WTC11 (cell line): ENCODE measurements around the gene EIF6.

Experiments
- ESRRA ChIP-seq: sonication (generic); formaldehyde crosslinking; IDR thresholded peaks from 2 replicates; pipeline ENCODE4 v1.8.1; 2022; ENCODE audit warnings: mild to moderate bottlenecking, missing genetic modification reagents, borderline replicate concordance
- ETV6 ChIP-seq: sonication (generic); formaldehyde crosslinking; IDR thresholded peaks from 2 replicates; pipeline ENCODE4 v1.8.1; 2022; ENCODE audit warnings: mild to moderate bottlenecking, missing genetic modification reagents
- GTF2I ChIP-seq: fragments of 250-450 bp; sonication (Bioruptor Pico); conservative IDR thresholded peaks from 2 replicates; pipeline ENCODE4 v1.4.0; 2021; ENCODE audit warnings: mild to moderate bottlenecking
- RELA ChIP-seq: sonication (generic); formaldehyde crosslinking; IDR thresholded peaks from 2 replicates; pipeline ENCODE4 v1.8.1; 2022; ENCODE audit warnings: missing genetic modification reagents, mild to moderate bottlenecking, borderline replicate concordance
- ZNF263 ChIP-seq: sonication (generic); formaldehyde crosslinking; IDR thresholded peaks from 2 replicates; pipeline ENCODE4 v1.8.1; 2022; ENCODE audit warnings: low read depth, mild to moderate bottlenecking, moderate library complexity, missing genetic modification reagents
- ZNF317 ChIP-seq: sonication (generic); formaldehyde crosslinking; IDR thresholded peaks from 2 replicates; pipeline ENCODE4 v1.8.1; 2023; ENCODE audit warnings: low read depth, mild to moderate bottlenecking, moderate library complexity, missing genetic modification reagents, borderline replicate concordance
- TF ChIP-seq, protein P1 (sequence below): fragments of 200-600 bp; IDR thresholded peaks from 2 replicates; pipeline ENCODE4 v1.8.0; 2022; ENCODE audit warnings: antibody characterized with exemption
- TF ChIP-seq, protein P2 (sequence below): sonication (generic); formaldehyde crosslinking; conservative IDR thresholded peaks from 2 replicates; pipeline ENCODE4 v1.8.1; 2023; ENCODE audit warnings: mild to moderate bottlenecking, low read depth, missing genetic modification reagents, moderate library complexity
- TF ChIP-seq, protein P3 (sequence below): sonication (generic); formaldehyde crosslinking; IDR thresholded peaks from 2 replicates; pipeline ENCODE4 v1.8.0; 2022; ENCODE audit warnings: mild to moderate bottlenecking, missing genetic modification reagents
- TF ChIP-seq, protein P4 (sequence below): fragments of 250-450 bp; sonication (Bioruptor Pico); IDR thresholded peaks from 2 replicates; pipeline ENCODE4 v1.9.0; 2021; ENCODE audit warnings: mild to moderate bottlenecking

DNA sequence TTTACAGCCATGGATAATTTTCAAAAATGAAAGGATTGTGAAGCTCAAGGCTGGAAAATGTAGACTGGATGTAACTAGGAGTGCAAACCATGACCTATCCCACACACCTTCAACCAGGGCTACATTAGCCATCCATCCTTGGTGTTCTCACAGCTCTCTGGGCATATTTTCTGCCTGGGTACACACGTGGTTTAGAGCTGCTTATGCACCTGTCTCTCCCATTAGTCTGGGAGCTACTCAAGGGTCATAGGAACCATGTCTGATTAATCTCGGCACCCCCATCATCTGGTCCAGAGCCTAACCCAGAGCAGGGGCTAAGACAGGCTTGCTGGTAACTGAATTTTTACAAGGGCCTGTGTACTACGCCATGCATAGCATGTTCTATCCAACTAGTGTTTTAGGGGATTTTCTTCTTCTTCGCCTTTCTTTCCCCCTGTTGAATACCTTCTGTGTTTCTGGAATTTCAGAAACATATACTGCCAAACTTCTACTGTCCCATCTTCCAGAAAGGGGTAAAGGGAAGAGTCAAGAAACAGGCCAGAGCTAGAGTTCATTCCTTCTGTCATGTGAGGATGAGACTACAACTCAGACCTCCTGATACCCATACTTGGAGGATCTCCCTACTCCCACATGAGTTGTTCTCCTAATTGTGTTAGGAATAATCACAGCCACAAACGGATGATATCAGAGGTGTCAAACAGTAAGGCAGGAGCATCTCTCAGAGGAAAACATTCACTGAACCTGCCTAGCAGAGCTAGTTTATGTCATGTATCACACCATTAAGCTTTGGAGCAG, 33.0 kb upstream of the EIF6 start:
- TF ChIP-seq, protein P1, sequence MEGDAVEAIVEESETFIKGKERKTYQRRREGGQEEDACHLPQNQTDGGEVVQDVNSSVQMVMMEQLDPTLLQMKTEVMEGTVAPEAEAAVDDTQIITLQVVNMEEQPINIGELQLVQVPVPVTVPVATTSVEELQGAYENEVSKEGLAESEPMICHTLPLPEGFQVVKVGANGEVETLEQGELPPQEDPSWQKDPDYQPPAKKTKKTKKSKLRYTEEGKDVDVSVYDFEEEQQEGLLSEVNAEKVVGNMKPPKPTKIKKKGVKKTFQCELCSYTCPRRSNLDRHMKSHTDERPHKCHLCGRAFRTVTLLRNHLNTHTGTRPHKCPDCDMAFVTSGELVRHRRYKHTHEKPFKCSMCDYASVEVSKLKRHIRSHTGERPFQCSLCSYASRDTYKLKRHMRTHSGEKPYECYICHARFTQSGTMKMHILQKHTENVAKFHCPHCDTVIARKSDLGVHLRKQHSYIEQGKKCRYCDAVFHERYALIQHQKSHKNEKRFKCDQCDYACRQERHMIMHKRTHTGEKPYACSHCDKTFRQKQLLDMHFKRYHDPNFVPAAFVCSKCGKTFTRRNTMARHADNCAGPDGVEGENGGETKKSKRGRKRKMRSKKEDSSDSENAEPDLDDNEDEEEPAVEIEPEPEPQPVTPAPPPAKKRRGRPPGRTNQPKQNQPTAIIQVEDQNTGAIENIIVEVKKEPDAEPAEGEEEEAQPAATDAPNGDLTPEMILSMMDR, result no peak
- TF ChIP-seq, protein P2, sequence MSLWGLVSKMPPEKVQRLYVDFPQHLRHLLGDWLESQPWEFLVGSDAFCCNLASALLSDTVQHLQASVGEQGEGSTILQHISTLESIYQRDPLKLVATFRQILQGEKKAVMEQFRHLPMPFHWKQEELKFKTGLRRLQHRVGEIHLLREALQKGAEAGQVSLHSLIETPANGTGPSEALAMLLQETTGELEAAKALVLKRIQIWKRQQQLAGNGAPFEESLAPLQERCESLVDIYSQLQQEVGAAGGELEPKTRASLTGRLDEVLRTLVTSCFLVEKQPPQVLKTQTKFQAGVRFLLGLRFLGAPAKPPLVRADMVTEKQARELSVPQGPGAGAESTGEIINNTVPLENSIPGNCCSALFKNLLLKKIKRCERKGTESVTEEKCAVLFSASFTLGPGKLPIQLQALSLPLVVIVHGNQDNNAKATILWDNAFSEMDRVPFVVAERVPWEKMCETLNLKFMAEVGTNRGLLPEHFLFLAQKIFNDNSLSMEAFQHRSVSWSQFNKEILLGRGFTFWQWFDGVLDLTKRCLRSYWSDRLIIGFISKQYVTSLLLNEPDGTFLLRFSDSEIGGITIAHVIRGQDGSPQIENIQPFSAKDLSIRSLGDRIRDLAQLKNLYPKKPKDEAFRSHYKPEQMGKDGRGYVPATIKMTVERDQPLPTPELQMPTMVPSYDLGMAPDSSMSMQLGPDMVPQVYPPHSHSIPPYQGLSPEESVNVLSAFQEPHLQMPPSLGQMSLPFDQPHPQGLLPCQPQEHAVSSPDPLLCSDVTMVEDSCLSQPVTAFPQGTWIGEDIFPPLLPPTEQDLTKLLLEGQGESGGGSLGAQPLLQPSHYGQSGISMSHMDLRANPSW (CRISPR knock-in tag), result no peak
- TF ChIP-seq GTF2I (CRISPR knock-in tag), result no peak
- TF ChIP-seq, protein P3, sequence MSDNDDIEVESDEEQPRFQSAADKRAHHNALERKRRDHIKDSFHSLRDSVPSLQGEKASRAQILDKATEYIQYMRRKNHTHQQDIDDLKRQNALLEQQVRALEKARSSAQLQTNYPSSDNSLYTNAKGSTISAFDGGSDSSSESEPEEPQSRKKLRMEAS (CRISPR knock-in tag), result no peak
- no peak for TF ChIP-seq ZNF317 (CRISPR knock-in tag)
- no peak for TF ChIP-seq ESRRA (CRISPR knock-in tag)
- TF ChIP-seq ETV6 (CRISPR knock-in tag), result no peak
- no peak for TF ChIP-seq ZNF263 (CRISPR knock-in tag)
- TF ChIP-seq RELA, result no peak
- TF ChIP-seq, protein P4, sequence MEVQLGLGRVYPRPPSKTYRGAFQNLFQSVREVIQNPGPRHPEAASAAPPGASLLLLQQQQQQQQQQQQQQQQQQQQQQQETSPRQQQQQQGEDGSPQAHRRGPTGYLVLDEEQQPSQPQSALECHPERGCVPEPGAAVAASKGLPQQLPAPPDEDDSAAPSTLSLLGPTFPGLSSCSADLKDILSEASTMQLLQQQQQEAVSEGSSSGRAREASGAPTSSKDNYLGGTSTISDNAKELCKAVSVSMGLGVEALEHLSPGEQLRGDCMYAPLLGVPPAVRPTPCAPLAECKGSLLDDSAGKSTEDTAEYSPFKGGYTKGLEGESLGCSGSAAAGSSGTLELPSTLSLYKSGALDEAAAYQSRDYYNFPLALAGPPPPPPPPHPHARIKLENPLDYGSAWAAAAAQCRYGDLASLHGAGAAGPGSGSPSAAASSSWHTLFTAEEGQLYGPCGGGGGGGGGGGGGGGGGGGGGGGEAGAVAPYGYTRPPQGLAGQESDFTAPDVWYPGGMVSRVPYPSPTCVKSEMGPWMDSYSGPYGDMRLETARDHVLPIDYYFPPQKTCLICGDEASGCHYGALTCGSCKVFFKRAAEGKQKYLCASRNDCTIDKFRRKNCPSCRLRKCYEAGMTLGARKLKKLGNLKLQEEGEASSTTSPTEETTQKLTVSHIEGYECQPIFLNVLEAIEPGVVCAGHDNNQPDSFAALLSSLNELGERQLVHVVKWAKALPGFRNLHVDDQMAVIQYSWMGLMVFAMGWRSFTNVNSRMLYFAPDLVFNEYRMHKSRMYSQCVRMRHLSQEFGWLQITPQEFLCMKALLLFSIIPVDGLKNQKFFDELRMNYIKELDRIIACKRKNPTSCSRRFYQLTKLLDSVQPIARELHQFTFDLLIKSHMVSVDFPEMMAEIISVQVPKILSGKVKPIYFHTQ (CRISPR knock-in tag), result no peak
